Hematopoietic multipotent progenitor cell treated with erythropoietin and hydrocortisone succinate and interleukin-3 and kit ligand, for 8 days (in vitro differentiated cells): ENCODE results near the gene AGT.
"Not testable (repeated sequence)": the region's sequence is repeated elsewhere in the genome, so short reads cannot be mapped to it uniquely, and the experiment has no call there.

Source experiments
- DNase-seq: peaks from one replicate; pipeline ENCODE4 v3.0.0-alpha.2; 2015

AGT gene

DNA sequence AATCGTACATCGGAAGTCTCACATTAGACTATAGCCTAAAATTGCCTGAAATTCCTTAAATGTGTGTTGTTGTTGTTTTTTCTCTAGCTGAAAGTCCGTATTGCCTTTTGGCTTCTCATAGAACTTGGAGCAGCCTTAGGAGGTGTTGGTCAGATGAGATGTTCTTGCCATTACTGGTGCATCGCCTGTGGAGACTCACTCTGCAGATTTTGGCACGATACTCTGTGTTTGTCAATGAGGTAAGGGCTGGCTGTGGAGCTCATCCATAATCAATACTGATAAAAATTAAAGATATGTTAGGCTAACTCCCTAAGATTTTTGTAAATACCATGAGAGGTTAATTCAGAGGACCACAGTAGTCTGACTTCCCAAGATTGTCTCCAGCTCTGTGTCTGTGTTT is 28.9 kb downstream of the AGT start:
- DNase-seq, result no peak

DNA sequence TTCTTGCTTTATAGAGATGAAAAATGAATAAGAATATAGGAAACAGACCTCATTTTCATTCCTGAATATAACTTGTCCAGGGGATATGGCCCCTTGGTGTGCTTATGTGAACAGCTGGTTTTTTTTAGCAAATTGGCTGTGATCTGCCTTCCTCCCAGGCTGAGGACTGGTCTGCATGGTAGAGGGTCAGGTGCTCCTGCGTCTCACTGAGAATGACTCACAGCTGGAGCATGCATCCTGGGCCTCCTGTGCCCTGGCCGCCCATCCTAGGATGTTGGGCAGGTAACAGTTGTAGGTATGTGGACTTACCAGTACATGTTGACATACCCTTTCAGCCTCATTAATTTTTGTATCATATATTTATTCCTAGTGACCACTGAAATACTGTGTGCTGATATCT is 29.8 kb downstream of the AGT start:
- no peak for DNase-seq

DNA sequence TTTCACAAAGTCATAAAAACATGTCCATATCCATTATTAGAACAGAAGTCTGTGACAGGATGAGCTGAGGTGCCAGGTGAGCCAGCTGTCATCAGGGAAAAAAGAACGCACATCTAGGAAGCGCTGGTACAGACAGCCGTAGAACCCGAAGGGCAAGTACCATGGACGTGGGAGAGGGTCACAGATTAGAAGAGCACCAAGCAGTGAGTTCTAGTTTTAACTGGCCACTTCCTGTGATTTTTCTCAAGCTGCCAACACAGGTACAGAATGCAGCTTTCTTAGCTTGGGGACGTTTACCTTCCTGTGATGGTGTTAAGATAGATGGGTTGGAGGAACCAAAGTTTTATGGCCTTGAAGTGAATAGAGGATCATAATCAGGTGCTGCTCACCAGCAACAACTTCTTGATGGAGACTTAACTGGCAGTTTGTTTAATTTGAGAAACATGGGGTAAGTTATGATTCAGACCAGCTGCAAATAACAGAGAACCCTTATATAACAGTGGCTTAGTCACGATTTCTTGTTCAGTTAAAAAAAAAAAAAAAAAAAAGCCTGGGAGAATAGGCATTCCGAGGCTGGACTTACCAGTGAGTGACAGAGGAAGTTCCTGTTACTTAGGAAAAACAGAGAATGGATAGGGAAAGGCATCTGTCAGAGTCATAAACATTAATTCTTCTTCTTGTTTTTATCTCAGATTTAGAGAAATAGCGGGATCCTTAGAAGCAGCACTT is 30.9 kb downstream of the AGT start:
- DNase-seq, result no peak

DNA sequence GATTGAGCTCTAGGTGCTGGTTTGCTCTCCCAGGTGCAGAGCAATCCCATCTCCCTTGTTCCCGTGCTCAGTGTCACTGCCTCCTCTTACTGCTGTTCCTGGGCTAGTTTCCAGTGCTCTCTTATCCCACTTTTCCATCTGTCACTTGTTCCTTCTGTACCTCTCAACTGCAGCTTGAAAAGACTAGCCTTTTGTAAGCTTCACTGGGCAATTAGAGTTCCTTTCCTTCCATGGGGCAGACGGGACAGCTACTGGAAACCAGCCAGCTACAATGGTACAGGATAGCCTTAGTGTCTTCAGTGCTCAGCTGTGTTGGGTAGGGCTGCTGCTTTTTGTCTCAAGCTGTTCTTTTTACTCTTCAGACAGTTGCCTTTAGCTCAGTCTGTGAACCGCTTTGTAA is 31.6 kb downstream of the AGT start:
- DNase-seq, result no peak

DNA sequence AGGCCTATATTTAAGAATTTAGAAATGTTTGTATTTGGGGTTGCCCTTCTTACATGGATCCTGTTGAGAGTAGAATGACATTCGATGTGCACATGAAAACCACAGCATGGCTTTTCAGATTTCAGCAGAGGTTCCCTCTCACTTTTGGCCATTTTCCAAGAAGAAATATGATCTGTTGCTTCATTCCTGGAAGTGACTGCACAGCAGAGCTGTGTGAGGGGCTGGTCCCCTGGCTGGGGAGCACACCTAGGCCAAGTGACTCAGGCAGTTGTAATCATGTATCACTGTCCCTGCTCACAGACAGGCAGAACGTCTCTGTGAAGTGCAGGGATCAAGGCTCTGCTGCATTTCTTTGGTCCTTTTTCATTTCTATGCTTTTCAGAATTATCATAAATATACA is 32.3 kb downstream of the AGT start:
- DNase-seq, result peak; percentile 54

DNA sequence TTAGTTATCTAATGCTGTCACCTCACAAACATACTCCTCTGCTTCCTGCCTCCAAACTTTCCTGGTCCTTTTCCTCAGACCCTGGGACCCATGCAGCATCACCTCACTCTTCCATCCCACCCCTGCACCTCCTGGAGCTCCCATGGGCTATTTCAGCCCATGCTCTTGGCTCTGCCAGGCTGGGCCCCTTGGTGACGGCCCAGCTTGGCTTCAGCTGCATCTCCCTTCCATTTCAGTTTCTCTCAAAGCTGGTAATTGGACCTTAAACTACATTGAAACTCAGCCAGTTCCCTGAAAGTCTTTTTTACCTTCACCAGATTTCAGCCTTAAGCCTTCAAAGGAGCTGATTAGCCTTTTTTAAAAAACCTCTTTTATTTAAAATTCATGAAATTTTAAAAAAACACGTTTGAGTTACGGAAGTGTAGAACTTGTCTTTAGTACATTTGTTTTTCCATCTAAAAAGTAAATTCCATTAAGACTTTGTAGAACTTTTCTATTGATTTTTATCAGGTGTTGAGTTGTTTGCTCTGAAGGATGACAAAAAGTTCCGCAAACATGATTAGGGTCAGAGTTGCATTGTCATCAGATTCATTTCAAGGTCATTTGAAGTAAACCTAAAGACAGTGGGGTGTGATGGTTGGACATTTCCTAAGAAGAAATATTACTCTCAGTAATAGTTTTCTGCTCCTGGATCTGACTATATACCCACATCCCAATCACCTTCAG is 33.5 kb downstream of the AGT start:
- no peak for DNase-seq

DNA sequence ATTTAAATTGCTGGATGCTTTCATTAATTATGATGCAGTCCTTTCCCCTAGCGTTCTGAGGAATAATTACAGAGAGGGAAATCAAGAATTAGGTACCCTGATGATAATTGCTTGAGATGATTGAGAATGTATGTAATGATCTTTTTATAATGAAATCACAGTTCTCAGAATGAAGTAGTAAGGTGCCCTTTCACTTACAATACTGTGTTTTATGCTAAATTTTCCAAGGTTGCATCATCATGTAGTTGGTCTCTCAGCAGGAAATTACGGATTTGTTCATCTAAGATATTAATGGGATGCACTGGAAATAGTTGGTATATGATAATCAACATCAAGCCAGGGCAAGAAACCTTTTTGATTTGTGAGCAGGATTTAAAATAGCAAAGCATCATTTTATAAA is 34.1 kb downstream of the AGT start:
- no peak for DNase-seq

DNA sequence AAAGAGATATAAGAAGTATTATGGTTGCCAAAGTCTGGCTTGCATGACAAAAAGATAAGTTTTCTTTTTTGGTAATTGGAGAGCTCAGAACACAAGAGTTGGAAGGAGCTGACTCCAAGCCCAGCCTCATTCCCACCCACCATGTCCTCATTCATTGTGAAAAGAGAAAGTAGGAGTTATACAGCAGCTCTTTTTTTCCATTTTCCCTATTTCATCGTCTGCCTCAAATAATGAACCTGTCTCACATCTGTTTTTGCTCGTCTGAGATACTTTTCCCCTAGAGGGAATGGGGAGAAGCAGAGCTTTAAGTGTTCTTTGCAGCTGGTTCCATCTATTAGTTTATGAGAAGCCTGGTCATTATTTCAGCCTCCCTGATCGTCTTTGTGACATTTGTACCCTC is 34.7 kb downstream of the AGT start:
- DNase-seq, result no peak

DNA sequence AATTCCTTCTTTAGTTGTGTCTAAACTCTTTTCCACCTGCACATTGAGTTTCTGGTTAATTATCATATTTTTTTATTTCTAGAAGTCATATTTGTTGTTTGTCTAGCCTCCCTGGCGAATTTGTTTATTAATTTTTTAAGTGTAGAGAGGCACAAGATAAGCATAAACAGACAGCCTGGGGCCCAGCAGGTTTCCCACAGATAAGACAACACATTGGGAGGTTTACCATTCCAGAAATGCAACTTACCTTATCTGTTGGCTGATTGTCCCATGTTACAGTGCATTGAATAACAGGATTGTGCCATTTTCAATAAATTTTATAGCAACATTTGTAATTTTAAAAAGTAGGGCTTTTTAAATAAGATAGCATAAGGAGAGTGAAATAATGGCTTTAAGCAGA is 36.7 kb downstream of the AGT start:
- peak; percentile 80 for DNase-seq

DNA sequence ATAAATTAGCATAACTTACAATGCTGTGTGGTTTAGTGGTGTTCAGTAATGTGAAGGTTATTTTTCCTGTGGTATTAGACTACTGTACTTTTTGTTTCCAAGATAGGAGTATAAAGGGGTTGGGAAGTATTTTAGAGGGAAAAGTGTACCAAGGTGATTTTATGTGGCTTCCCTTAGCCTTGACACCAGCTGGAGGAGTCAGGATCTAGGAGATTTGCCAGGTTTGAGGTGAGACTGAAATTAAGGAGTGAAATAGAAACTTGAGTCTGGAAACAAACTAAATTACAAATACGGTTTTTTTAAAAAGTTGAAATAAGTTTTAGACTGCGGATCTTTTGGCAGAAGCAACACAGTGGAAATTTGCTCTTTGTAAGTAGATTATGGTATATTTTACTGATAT is 39.3 kb downstream of the AGT start:
- no peak for DNase-seq

DNA sequence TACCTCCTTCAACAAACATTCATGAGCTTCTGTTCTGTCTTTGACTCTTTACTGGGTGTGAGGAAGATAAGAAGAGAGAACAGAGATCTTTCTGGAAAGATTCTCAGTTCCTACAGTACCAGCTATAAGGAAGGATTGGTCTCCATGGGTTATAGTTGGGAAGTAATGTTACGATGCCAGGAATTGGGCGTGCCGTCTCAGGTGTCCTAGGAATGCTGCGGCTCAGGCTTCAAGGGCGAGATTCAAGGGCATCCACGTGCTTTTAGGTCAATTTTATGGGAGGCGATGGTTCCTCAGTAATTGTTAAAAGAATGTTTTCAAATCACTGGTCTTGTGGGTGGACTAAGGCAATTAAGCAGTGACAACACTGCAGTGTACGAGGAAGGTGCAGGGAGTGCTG is 44.4 kb downstream of the AGT start:
- no peak for DNase-seq

DNA sequence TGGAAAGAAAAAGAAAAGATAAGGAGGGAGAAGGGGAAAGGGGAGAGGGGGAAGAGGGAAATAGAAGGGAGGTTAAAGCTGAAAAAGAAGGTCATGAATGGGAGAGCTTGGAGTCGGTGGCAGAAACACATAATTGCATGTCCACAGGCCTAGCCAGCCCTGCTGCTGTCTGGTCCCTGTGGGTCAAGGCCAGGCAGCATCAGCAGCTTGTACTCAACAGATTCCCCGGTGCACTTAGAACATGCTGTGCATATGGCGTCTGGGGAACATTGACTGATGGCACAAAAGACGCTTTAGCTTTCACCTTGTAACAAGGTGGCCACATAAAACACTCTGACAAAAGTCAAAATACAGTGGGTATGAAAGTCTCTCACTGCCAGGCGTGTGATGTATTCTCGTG is 45.7 kb downstream of the AGT start:
- no peak for DNase-seq

DNA sequence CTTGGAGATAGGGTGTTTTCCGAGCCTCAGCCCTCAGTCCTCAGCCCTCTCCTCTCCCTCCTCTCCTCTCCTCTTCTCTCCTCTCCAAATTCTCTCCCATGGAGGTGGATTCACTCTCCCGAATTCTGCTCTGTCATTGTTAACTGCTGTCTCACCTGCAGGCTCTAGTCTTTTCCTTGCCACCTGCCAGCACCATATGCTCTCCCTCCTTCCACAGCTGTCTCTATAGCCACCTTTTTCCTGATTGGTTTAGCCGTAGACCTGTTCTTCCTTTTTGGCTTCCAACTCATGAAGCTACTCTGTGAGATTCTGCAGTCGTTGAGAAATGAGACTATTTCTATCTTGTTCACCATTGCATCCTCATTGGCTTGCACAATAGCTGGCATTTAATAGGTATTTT is 51.9 kb downstream of the AGT start:
- DNase-seq, result no peak

DNA sequence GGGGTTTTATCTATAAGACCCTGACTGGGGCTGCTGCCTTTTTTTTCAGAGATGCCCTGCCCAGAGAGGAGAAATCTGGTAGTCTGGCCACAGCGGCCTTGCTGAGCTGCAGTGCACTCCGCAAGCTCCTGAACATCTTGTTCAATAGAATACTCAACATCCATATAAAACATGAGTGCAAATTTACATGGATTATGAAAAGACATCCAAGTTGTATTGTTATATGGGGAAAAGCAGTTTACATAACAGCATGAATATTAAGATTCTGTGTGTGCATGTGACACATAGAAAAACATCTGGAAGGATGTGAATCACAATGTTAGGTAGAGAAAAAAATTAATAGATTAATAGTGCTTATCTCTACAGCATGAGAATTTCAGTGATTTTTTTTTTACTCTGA is 55.2 kb downstream of the AGT start:
- no peak for DNase-seq

DNA sequence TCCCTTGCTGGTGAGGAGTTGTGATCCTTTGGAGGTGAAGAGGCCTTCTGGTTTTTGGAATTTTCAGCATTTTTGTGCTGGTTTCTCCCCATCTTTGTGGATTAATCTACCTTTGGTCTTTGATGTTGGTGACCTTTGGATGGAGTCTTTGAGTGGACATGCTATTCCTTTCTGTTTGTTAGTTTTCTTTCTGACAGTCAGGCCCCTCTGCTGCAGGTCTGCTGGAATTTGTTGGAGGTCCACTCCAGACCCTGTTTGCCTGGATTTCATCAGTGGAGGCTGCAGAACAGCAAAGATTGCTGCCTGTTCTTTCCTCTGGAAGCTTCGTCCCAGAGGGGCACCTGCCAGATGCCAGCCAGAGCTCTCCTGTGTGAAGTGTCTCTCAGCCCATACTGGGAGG is 55.8 kb downstream of the AGT start:
- not testable (repeated sequence) for DNase-seq

DNA sequence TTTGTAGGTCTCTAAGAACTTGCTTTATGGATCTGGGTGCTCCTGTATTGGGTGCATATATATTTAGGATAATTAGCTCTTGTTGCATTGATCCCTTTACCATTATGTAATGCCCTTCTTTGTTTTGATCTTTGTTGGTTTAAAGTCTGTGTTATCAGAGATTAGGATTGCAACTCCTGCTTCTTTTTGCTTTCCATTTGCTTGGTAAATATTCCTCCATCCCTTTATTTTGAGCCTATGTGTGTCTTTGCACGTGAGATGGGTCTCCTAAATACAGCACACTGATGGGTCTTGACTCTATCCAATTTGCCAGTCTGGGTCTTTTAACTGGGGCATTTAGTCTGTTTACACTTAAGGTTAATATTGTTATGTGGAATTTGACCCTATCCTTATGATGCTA is 57.2 kb downstream of the AGT start:
- DNase-seq, result not testable (repeated sequence)
